OCI-LY1 (cell line): Measurements from ENCODE around the gene GRID2.

ENCODE experiments used
- EZH2 ChIP-seq: fragments of 200-600 bp; sonication (generic), shearing (Covaris generic); IDR thresholded peaks from 2 replicates; pipeline ENCODE4 v1.8.0; 2017; ENCODE audit warnings: borderline replicate concordance, mixed run types, mild to moderate bottlenecking, antibody characterized with exemption, low read length, moderate library complexity, mixed read lengths
- TF ChIP-seq, protein P1 (sequence below): fragments of 200-600 bp; sonication (generic), shearing (Covaris generic); IDR thresholded peaks from 2 replicates; pipeline ENCODE4 v1.5.1; 2017; ENCODE audit warnings: mild to moderate bottlenecking, antibody characterized with exemption, low read length, moderate library complexity, mixed read lengths

DNA sequence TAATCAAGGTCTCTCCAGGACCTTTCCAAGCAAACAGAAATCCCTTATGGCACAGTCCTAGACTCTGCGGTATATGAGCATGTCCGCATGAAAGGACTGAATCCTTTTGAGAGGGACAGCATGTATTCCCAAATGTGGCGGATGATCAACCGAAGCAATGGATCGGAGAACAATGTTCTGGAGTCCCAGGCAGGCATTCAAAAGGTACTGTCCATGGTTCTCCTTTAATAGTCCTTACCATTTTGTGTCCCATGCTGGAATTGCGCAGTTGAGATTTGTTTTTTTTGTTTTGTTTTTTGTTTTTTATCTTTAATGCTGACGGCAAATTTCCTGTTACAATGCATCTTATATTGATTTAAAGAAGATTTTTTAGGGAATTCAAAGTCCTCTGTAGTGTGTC, 1211.4 kb downstream of the GRID2 start:
- TF ChIP-seq, protein P1, sequence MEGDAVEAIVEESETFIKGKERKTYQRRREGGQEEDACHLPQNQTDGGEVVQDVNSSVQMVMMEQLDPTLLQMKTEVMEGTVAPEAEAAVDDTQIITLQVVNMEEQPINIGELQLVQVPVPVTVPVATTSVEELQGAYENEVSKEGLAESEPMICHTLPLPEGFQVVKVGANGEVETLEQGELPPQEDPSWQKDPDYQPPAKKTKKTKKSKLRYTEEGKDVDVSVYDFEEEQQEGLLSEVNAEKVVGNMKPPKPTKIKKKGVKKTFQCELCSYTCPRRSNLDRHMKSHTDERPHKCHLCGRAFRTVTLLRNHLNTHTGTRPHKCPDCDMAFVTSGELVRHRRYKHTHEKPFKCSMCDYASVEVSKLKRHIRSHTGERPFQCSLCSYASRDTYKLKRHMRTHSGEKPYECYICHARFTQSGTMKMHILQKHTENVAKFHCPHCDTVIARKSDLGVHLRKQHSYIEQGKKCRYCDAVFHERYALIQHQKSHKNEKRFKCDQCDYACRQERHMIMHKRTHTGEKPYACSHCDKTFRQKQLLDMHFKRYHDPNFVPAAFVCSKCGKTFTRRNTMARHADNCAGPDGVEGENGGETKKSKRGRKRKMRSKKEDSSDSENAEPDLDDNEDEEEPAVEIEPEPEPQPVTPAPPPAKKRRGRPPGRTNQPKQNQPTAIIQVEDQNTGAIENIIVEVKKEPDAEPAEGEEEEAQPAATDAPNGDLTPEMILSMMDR: no peak
- TF ChIP-seq EZH2: no peak
